ENCODE measurements around the gene VPS37B.

The VPS37B gene

DNA sequence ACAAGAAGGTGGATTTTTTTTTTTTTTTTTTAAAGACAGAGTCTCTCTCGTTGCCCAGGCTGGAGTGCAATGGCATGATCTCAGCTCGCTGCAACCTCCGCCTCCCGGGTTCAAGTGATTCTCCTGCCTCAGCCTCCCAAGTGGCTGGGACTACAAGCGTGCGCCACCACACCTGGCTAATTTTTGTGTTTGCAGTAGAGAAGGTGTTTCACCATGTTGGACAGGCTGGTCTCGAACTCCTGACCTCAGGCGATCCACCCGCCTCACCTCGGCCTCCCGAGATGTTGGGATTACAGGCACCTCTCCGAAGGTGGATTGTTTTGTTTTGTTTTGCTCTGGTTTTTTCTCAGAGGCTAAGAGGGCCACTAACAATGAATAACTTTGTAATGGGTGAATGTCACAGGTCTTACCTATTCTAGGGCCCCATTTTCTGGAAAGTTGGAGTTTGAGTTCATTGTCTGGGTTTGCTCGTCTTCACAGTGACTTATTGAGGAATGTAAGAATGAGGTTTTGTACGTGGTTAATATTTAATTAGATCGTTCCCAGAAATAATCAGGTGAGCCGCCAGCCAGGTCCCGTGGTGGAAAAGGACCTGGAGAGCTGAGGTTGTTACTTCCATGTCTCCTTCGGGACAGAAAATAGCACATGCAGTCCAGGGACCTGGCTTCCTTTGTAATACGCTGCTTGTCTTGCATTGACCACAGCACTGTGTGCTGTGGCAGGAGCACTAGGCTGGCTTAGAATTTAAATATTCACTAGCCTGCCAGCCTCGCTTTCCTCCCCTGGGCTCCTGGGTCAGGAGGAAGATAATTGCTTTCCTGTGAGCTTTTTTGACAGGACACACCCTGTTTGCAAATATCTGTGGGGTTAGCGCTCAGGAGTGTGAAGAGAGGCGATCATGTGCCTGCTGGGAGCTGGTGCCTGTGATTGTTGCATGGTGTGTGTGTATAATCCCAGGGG, 58.3 kb downstream of the VPS37B start:
- no peak for DNase-seq

DNA sequence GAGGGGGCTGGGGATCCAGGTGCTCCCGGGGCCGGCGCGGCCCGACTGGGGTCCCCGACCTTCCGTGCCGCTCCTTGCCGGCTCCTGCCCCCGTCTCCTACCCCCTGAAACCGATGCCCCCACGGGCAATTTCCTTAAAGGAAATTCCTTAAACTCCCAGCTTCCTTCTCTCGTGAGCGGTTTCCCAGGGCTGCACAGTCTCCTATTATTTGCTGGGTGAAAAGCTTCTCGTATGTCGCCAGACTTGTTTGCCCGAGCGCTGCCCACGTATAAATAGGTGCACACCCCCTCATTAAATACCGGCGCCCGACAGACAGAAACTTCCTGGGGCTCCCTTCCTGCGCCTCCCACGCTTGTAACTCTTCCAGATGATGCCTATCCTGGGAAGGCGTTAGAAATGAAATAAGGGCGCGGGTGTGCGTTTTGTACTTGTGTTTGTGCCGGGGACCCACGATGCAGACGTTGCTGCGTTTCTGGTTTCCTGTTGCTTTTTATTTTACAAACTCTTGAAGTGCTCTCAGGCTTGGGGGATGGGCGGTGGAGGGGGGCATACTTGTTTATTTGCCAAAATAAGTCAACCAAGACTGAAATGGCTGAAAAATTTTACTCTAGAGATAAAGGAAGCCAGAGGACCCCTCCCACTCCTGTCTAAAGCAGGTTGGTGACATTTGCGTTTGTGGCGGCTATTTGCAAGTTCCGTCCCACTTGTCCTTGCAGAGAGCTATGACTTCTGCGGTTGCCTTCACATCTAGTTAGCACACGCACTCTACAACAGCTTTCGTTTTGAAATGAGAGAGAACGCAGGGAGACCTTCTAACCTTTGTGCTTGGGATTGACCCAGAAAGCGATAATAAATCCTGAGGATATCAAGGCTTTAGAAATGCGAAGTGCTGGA, 59.6 kb downstream of the VPS37B start:
- peak in 3 of 4 experiments; percentile 13 to 29 (median 22) for DNase-seq

DNA sequence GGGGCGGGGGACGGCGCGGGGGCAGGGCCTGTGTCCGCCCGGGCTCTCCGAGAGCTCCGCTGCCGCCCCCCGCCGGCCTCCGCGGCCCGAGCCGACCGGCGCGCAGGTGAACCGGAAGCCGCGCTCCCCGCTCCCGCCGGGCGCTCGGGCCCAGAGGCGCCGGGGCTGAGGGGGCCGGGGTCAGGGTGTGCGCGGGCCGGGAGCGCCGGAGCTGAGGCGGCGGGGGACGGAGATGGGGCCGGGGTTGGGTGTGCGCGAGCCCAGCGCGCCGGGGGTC, 60.2 kb downstream of the VPS37B start:
- DNase-seq: no peak

DNA sequence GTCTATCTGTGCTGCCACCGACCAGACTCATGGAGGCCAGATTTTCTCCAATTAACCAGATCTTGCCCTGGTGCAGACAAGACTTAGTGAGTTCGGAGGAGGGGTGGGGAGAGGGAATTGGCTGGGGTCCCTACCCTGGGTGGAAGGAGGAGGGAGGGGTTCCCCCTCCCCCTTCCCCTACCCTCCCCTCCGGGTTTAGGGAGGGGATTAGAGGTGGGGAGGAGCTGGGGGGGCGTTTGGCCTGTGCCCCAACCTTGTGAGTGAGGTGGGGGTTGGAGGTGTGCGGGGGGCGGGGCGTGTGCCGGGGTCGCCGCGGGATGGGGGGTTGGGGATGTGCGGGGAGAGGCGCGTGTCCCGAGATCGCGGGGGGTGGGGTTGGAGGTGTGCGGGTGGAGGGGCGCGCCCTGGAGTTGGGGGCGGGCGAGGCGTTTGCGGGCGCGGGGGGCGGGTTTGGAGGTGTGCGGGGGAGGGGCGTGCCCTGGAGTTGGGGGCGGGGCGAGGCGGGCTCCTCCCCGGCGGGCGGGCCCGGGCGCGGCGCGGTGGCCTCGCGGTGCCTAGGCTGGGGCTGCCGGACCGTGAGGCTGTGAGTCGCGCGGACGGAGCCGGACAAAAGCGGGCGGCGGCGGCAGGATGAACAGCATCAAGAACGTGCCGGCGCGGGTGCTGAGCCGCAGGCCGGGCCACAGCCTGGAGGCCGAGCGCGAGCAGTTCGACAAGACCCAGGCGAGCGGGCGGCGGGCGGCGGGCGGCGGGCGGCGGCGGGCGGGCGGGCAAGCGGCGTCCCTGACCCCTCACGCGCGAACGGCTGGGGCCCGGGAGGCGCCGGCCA, 60.8 kb downstream of the VPS37B start, which contains the start of gene HIP1R:
TSS of gene HIP1R (plus strand) at position 537 of the 829 bp plus-strand sequence. CDS start at position 631, 94 bp downstream.
- peak; percentile 35 to 46 (median 41) for DNase-seq

DNA sequence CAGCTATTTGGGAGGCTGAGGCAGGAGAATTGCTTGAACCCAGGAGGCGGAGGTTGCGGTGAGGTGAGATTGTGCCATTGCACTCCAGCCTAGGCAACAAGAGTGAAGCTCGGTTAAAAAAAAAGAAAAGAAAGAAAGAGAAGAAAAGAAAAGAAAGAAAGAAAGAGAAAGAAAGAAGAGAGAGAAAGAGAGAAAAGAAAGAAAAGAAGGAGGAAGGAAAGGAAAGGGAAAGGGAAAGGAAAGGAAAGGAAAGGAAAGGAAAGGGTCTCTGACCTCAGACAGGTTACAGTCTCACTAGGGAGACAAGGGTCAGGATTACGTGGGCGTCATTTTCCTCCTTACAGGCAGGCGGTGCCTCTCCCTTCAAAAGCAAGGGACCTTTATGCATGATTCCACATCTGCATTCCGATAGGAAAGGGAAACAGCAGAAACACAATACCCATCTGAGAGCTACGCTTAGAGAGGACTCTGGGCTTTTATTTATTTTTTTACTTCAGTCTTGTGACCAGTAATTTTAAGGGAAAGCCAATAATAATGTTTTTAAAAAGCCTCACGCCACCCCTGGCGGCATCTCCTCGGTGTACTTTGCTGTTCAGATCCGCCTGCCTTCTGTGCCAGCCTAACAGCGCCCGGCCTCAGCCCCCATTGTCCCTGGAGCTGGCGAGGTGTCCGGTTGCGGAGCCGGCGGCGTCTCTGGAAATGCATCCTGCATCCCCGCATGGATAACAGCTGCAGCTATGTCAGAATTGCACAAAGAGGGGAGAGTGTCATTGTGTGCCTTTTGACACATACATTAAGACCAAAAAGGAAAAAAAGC, 61.6 kb downstream of the VPS37B start:
- DNase-seq: no peak

DNA sequence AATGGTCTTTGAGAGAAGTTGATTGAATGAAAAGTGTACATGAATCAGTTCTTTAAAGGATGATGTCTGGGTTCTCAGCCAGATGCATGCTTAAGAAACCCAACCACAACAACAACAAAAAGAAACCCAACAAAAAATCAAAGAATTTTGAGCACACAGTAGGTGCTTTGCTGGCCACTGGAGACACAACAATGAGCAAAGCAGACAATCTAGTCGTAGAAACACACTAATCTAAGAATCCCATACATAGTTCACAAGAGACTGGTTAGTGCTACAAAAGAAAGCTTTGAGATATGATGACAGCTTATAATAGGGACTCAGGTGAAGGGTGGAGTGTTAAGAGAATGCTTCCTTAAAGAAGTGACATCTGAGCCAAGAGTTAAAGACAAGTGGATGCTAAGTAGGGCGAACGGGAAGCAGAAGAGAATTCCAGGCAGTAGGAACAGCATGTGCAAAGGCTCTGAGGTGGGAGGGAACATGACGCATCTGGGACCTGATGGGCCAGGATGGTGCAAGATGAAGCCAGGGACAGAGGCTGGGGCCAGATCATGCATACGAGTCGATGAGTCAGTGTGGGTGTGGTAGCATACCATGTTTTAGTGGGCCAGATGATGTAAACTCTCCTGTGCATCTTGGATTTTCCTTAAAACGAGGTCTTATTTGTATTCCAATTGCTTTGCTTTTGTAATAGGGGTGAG, 65.3 kb downstream of the VPS37B start:
- no peak for DNase-seq

DNA sequence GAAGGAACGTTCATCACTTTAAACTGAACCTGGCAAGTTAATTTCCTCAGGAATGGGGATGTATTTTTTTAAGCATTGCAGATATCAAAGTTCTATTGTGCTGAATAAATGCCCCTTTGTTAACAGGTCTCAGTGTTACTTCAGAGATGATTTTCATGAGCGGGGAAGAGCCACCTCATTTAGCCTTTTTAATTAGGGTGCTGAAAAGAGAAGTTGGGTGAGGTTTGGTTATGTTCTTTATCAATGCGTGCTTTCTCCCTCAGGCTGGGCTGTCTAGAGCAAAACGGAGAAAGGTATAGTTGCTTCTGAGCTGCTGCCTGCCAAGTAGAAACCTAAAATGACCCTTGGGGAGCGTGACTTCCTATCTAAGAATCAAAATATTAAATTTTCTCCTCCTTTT, 68.7 kb downstream of the VPS37B start:
- DNase-seq: no peak

DNA sequence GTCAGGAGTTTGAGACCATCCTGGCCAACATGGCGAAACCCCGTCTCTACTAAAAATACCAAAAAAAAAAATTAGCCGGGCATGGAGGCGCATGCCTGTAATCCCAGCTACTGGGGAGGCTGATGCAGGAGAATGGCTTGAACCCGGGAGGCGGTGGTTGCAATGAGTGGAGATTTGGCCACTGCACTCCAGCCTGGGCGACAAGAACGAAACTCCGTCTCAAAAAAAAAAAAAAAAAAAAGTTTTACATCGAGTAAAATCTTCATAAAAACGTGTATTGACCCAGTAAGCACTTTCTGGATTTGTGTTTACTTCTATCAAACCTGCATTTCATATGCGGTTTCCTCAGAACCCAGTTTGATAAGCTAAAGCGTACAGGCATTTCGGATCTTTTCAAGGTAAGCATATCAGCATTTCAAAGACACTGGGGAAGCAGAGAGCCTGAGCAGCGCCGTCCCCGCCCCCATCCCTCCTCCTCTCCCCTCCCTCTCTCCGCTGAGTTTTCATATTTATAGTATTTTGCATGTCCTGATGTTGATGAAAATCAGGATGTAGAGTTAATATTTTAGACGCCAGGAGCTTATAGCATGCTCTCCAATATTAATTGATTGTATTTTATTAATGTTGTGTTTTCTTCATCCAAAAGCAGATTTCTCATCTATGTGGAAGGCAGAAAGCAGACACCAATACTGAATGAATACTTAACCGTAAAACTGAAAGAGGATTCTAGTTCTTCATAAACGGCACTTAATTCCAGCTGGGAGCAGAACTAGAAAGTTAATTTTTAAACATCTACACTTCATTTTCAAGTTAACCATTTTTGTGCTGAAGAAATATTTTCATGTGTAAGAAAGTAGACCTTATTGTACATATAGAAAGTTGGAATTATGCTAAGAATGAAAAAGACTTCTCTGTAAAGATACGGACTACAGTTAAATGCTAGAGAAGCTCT, 69.9 kb downstream of the VPS37B start:
- no peak for DNase-seq

DNA sequence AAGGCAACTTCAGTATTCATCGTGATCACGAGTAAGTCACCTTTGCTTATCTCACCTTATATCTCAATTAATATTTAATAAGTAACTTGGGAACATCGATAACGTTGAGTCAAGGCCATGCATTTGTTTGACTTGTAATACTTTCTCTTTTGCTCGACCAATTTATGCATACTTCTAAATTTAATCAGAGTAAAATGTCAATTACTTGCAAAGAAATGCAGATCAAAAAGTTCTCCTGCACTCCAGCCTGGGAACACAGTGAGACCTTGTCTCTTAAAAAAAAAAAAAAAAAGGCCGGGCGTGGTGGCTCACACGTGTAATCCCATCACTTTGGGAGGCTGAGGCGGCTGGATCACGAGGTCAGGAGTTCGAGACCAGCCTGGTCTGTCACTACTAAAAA, 72.5 kb downstream of the VPS37B start:
- no peak for DNase-seq

DNA sequence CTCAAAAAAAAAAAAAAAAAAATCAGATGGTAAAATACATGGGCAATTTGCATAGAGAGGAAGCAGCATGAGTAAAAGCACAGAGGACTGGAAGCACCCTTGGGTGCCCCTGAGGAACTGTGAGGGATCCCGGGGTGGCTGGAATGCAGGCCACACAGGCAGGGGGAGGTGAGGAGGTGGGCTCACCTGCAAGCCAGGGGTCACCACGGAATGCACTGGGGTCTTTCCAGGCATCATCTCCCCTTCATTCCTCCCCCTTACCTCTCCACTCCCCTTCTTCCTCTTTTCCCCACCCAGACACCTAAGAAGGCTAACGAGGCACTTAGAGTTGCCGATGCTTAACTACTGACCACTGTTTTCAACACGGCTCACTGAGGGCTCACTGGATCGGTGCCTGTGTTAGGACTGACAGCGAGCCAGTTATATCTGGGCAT, 75.1 kb downstream of the VPS37B start:
- DNase-seq: no peak

DNA sequence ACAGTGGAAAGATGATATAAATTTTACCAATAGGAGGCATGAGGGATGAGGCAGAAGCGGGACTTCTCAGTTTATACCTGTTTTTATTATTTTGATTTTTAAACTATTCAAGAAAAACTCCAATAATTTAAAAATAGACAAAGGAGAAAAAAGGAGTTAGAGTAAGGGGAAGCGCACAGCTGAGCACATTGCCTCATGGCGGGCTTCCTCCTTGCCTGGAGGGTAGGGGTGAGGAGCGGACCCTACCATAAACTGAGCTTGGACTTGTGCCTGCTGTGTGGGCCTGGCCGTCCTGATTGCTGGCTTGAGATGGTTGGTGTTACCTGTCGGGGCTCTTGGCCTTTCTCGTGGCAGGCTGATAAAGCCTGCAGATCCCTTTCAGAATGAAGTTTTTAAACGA, 75.8 kb downstream of the VPS37B start:
- DNase-seq: no peak

DNA sequence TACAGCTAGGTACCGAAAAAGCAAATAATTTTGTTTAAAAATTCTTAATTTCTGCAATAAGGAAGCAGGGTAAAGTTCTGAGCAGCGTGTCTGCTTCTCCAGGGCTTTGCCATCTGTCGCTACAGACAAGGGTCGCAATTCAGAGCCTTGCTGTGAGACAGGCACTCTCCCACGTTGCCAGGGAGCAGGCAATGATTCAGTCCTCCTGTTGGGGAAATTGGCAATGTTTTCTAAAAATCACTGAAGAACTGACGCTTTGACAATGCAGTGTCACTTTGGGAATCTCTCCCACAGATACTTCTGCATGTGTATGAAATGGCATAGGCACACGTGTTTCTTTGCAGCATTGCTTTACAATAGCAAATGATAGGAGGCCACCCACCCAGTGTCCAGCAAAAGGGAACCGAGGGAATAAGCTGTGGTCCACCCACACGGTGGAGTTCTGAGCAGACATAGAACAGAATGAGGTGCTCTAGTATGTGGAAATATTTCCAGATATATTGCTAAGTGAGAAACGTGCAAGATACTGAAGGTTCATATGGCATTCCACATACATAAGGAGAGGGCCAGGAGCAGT, 76.6 kb downstream of the VPS37B start:
- DNase-seq: no peak
